GM23338 (cell line): ENCODE measurements around the gene MKNK1. TPM values are rescaled to one million over a fixed set of nuclear protein-coding genes. Genes with fewer than 3 reads are reported as not detected.

ENCODE experiments used
- ATAC-seq: fragments of 200-7000 bp; cut with Tn5 transposase; 3 replicates; pipeline ENCODE4 v1.9.1; 2020
- DNase-seq: peaks from one replicate; pipeline ENCODE4 v3.0.0-alpha.2; 2015; ENCODE audit warnings: low spot score
- H2AFZ ChIP-seq: fragments of 200-600 bp; sonication (generic); 2 replicates; pipeline ENCODE4 v1.8.0; 2016; ENCODE audit warnings: antibody characterized with exemption, mild to moderate bottlenecking, moderate library complexity
- H3F3A ChIP-seq: fragments of 200-600 bp; sonication (generic); replicated peaks from 2 replicates; pipeline ENCODE4 v1.8.0; 2017; ENCODE audit warnings: antibody characterized with exemption, mixed run types, low read depth
- H3K27ac ChIP-seq: fragments of 200-600 bp; sonication (generic); 2 replicates; pipeline ENCODE4 v1.6.1; 2016; ENCODE audit warnings: low read depth
- H3K27me3 ChIP-seq: fragments of 200-600 bp; sonication (generic); 2 replicates; pipeline ENCODE4 v1.8.0; 2016; ENCODE audit warnings: mild to moderate bottlenecking, mixed run types, moderate library complexity; ENCODE audit not compliant: insufficient read depth
- H3K36me3 ChIP-seq: fragments of 200-600 bp; sonication (generic); 2 replicates; pipeline ENCODE4 v1.8.0; 2016; ENCODE audit warnings: mild to moderate bottlenecking; ENCODE audit not compliant: insufficient read depth
- H3K4me1 ChIP-seq: fragments of 200-600 bp; sonication (generic); 2 replicates; pipeline ENCODE4 v1.8.0; 2016; ENCODE audit warnings: mild to moderate bottlenecking, moderate library complexity; ENCODE audit not compliant: insufficient read depth
- H3K4me2 ChIP-seq: fragments of 200-600 bp; sonication (generic); 2 replicates; pipeline ENCODE4 v1.7.1; 2017; ENCODE audit warnings: mixed run types
- H3K4me3 ChIP-seq: fragments of 200-600 bp; sonication (generic); 2 replicates; pipeline ENCODE4 v1.6.1; 2016; ENCODE audit warnings: mixed run types
- H3K79me2 ChIP-seq: fragments of 200-600 bp; sonication (generic); replicated peaks from 2 replicates; pipeline ENCODE4 v1.8.0; 2017; ENCODE audit warnings: mild to moderate bottlenecking; ENCODE audit not compliant: insufficient read depth
- H3K9me2 ChIP-seq: fragments of 200-600 bp; sonication (generic); 2 replicates; pipeline ENCODE4 v1.8.0; 2017; ENCODE audit not compliant: insufficient read depth
- H4K20me1 ChIP-seq: fragments of 200-600 bp; sonication (generic); replicated peaks from 2 replicates; pipeline ENCODE4 v1.8.0; 2017; ENCODE audit warnings: mild to moderate bottlenecking; ENCODE audit not compliant: insufficient read depth
- H3K27ac Mint-ChIP-seq: 2 replicates; pipeline ENCODE4 v1.8.0; 2020; ENCODE audit warnings: inconsistent platforms, mild to moderate bottlenecking, moderate library complexity, mixed read lengths
- H3K27me3 Mint-ChIP-seq: 3 replicates; pipeline ENCODE4 v1.8.0; 2022; ENCODE audit warnings: low read depth, mild to moderate bottlenecking, moderate library complexity, mixed read lengths, inconsistent platforms; ENCODE audit not compliant: insufficient read depth, poor library complexity
- H3K36me3 Mint-ChIP-seq: 3 replicates; pipeline ENCODE4 v1.8.0; 2021; ENCODE audit warnings: low read depth, mild to moderate bottlenecking, inconsistent platforms, moderate library complexity, mixed read lengths
- H3K4me1 Mint-ChIP-seq: 3 replicates; pipeline ENCODE4 v1.8.0; 2020; ENCODE audit warnings: mild to moderate bottlenecking, inconsistent platforms, mixed read lengths
- H3K4me3 Mint-ChIP-seq: 3 replicates; pipeline ENCODE4 v1.8.0; 2021; ENCODE audit warnings: moderate library complexity, mild to moderate bottlenecking, inconsistent platforms, mixed read lengths
- H3K9me3 Mint-ChIP-seq: 3 replicates; pipeline ENCODE4 v1.8.0; 2020; ENCODE audit warnings: moderate library complexity, mild to moderate bottlenecking, inconsistent platforms, mixed read lengths
- CTCF ChIP-seq, 2 experiments: fragments of 200-600 bp in 1 of 2; sonication (generic) in 1 of 2; conservative IDR thresholded peaks; 2 replicates each; pipeline versions ENCODE4 v1.5.1 to v1.6.1; 2016 to 2017; ENCODE audit warnings: antibody characterized with exemption in 2 of 2, low read depth in 2 of 2, mild to moderate bottlenecking in 2 of 2, moderate library complexity in 1 of 2
- EZH2 ChIP-seq: fragments of 200-600 bp; sonication (generic); IDR thresholded peaks from one replicate; pipeline ENCODE4 v1.8.0; 2017; ENCODE audit warnings: antibody characterized with exemption, mild to moderate bottlenecking, low read depth; ENCODE audit not compliant: unreplicated experiment
- EZH2phosphoT487 ChIP-seq: fragments of 200-600 bp; sonication (generic); IDR thresholded peaks from one replicate; pipeline ENCODE4 v1.8.1; 2018; ENCODE audit warnings: antibody characterized with exemption; ENCODE audit not compliant: unreplicated experiment
- JUNB ChIP-seq: IDR thresholded peaks from one replicate; pipeline ENCODE4 v1.6.1; 2016; ENCODE audit warnings: antibody characterized with exemption; ENCODE audit not compliant: unreplicated experiment
- NANOG ChIP-seq: IDR thresholded peaks from 2 replicates; pipeline ENCODE4 v1.6.1; 2016; ENCODE audit warnings: antibody characterized with exemption, borderline replicate concordance
- POLR2AphosphoS5 ChIP-seq: IDR thresholded peaks from 2 replicates; pipeline ENCODE4 v1.6.1; 2016; ENCODE audit warnings: antibody characterized with exemption, low read depth
- REST ChIP-seq: IDR thresholded peaks from one replicate; pipeline ENCODE4 v1.6.1; 2018; ENCODE audit warnings: antibody characterized with exemption; ENCODE audit not compliant: unreplicated experiment
- STAT1 ChIP-seq: IDR thresholded peaks from one replicate; pipeline ENCODE4 v1.6.1; 2016; ENCODE audit warnings: antibody characterized with exemption; ENCODE audit not compliant: unreplicated experiment
- ZNF114 ChIP-seq: fragments of 250-450 bp; sonication (Bioruptor Pico); IDR thresholded peaks from 2 replicates; pipeline ENCODE4 v1.5.0; 2020; ENCODE audit warnings: mild to moderate bottlenecking, moderate library complexity
- ZNF331 ChIP-seq: fragments of 250-450 bp; sonication (Bioruptor Pico); IDR thresholded peaks from 2 replicates; pipeline ENCODE4 v1.5.0; 2020; ENCODE audit warnings: low read depth, mild to moderate bottlenecking, moderate library complexity
- polyA plus RNA-seq: library from polyadenylated mRNA; unstranded; fragments of >200 nt; fragmentation: Nextera tagmentation; extraction: Ambion mirVana; gene quantifications from 2 replicates; pipeline ENCODE4 v1.2.1, GENCODE V29; 2016
- total RNA-seq: library from RNA; depleted of rRNA; stranded (reverse); fragments of >200 nt; shearing (Covaris generic); gene quantifications from 2 replicates; pipeline ENCODE4 v1.2.3, GENCODE V29; 2014

The MKNK1 gene
- total and polyA plus RNA-seq, 2 experiments from 2014 or later: 11.8 to 20.5 TPM

GRCh38 chr1:46532095-46532494 is 72.0 kb downstream of the MKNK1 start:
- peaks cover 12% of the 10 kb centered on the region for H3K4me1 ChIP-seq
- H3F3A ChIP-seq: peaks cover 11% of the 10 kb centered on the region
- Mint-ChIP-seq H3K27ac (no peak overlapping the region), H3K4me1 (peaks cover 26% of the 10 kb centered on the region), H3K9me3 (no peaks in the 10 kb centered on the region), H3K27me3 (peaks cover 71% of the 10 kb centered on the region), H3K4me3 (no peak overlapping the region; the same call in 2 of the 3 replicates), H3K36me3 (no peaks in the 10 kb centered on the region)
- H3K9me2 ChIP-seq: no peaks in the 10 kb centered on the region
- DNase-seq: no peak
- no peak for ATAC-seq
- H2AFZ ChIP-seq: no peak overlapping the region
- peaks cover 98% of the 10 kb centered on the region for H3K27me3 ChIP-seq
- H3K36me3 ChIP-seq: no peaks in the 10 kb centered on the region
- H3K27ac ChIP-seq: no peak overlapping the region
- no peak for TF ChIP-seq REST
- no peak for TF ChIP-seq STAT1
- TF ChIP-seq EZH2phosphoT487: no peak
- no peak for TF ChIP-seq JUNB
- no peak for TF ChIP-seq NANOG
- no peak for TF ChIP-seq ZNF331 (CRISPR knock-in tag)
- no peak for TF ChIP-seq ZNF114 (CRISPR knock-in tag)
- TF ChIP-seq POLR2AphosphoS5: no peak
- H3K4me2 ChIP-seq: no peak overlapping the region
- H3K79me2 ChIP-seq: no peaks in the 10 kb centered on the region
- H4K20me1 ChIP-seq: no peaks in the 10 kb centered on the region; the same call in 1 of the 2 replicates
- H3K4me3 ChIP-seq: no peak overlapping the region

GRCh38 chr1:46530791-46531409 is 73.2 kb downstream of the MKNK1 start:
- no peak overlapping the region for H2AFZ ChIP-seq
- Mint-ChIP-seq H3K27me3 (peaks cover 82% of the 10 kb centered on the region), H3K36me3 (no peaks in the 10 kb centered on the region), H3K4me1 (peaks cover 38% of the 10 kb centered on the region), H3K9me3 (no peaks in the 10 kb centered on the region), H3K4me3 (no peak overlapping the region; the same call in 2 of the 3 replicates), H3K27ac (no peak overlapping the region)
- no peaks in the 10 kb centered on the region for H3K79me2 ChIP-seq
- no peak overlapping the region for H3K4me3 ChIP-seq
- no peaks in the 10 kb centered on the region for H3K9me2 ChIP-seq
- H3K27ac ChIP-seq: no peak overlapping the region
- peak overlapping the region; percentile 29; the same call in 1 of the 2 replicates for H3K4me2 ChIP-seq
- H3F3A ChIP-seq: peaks cover 14% of the 10 kb centered on the region
- H3K36me3 ChIP-seq: no peaks in the 10 kb centered on the region
- peaks cover 24% of the 10 kb centered on the region for H3K4me1 ChIP-seq
- peaks cover 98% of the 10 kb centered on the region for H3K27me3 ChIP-seq
- DNase-seq (peak; percentile 72), ATAC-seq (peak; percentile 3)
- no peaks in the 10 kb centered on the region; the same call in 1 of the 2 replicates for H4K20me1 ChIP-seq
- peak; percentile 18 to 48; a peak in 3 of 4 replicates for TF ChIP-seq CTCF (conservative IDR thresholded peaks at IDR 0.05; ENCODE audit: low read depth in 2 of 2)
- TF ChIP-seq EZH2: no peak
